BLaER1 treated with 17β-estradiol and CSF1 and Interleukin-3, amounts not matched to agents 10 nM and 100 nM (cell line): Measurements from ENCODE around the gene TRAF7.

Experiments
- H3K27ac ChIP-seq, 11 experiments: shearing (Covaris generic); formaldehyde crosslinking; 2 replicates each; pipeline ENCODE4 v1.8.1; 2022
- H3K27me3 ChIP-seq, 11 experiments: shearing (Covaris generic); formaldehyde crosslinking; 2 replicates each; pipeline ENCODE4 v1.8.1; 2022
- H3K36me3 ChIP-seq, 11 experiments: shearing (Covaris generic); formaldehyde crosslinking; 2 replicates each; pipeline ENCODE4 v1.8.1; 2022
- H3K4me1 ChIP-seq, 10 experiments: shearing (Covaris generic); formaldehyde crosslinking; 2 replicates each; pipeline ENCODE4 v1.8.1; 2022
- H3K4me2 ChIP-seq, 11 experiments: shearing (Covaris generic); formaldehyde crosslinking; 2 replicates each; pipeline ENCODE4 v1.8.1; 2022
- H3K4me3 ChIP-seq, 10 experiments: shearing (Covaris generic); formaldehyde crosslinking; 2 replicates each; pipeline ENCODE4 v1.8.1; 2022
- H3K9ac ChIP-seq, 11 experiments: shearing (Covaris generic); formaldehyde crosslinking; 2 replicates each; pipeline ENCODE4 v1.8.1; 2022
- H3K9me3 ChIP-seq, 11 experiments: shearing (Covaris generic); formaldehyde crosslinking; replicated peaks in 1 of 11; 2 replicates each; pipeline ENCODE4 v1.8.1; 2022
- H4K20me1 ChIP-seq, 11 experiments: shearing (Covaris generic); formaldehyde crosslinking; 2 replicates each; pipeline ENCODE4 v1.8.1; 2022
- Cebpa-rat ChIP-seq, 11 experiments: shearing (Covaris generic); IDR thresholded peaks; 2 replicates each; pipeline ENCODE4 v1.8.1; 2022

TRAF7 gene

GRCh38 chr16:2223221-2223941 lies 67.8 kb downstream of the TRAF7 start, which contains the start of gene E4F1:
E4F1 (plus strand) TSS chr16:2223591; CDS start chr16:2223614, 23 bp downstream.
- Histone ChIP-seq H3K27me3 (no peaks in the 10 kb centered on the region), H3K4me2 (peak within 1 kb of the TSS; percentile 84 to 98 (median 94)), H3K9ac (peak within 1 kb of the TSS; percentile 90 to 99 (median 94)), H3K4me1 (peaks cover 27 to 35% (median 32%) of the 10 kb centered on the region in 10 experiments), H3K4me3 (peak within 1 kb of the TSS; percentile 75 to 100 (median 94)), H3K9me3 (no peaks in the 10 kb centered on the region), H3K36me3 (peaks cover 9 to 31% (median 16%) of the 10 kb centered on the region in 11 experiments), H4K20me1 (peaks cover 18 to 48% (median 39%) of the 10 kb centered on the region in 11 experiments; a peak in 20 of 22 replicates), H3K27ac (peak within 1 kb of the TSS; percentile 77 to 96 (median 90))
- TF ChIP-seq Cebpa-rat (IDR thresholded peaks at IDR 0.05): peak in 10 of 11 experiments; percentile 30 to 84 (median 65); a peak in 14 of 22 replicates

- Histone ChIP-seq H3K36me3 (peaks cover 16 to 37% (median 23%) of the 10 kb centered on the region in 11 experiments), H3K9ac (peak overlapping the region; percentile 90 to 99 (median 94)), H3K4me1 (peaks cover 27 to 35% (median 32%) of the 10 kb centered on the region in 10 experiments), H3K4me2 (peak overlapping the region; percentile 84 to 98 (median 94)), H3K4me3 (peak overlapping the region; percentile 75 to 100 (median 94)), H3K27me3 (no peaks in the 10 kb centered on the region), H4K20me1 (peaks cover 24 to 55% (median 46%) of the 10 kb centered on the region in 11 experiments; a peak in 20 of 22 replicates), H3K9me3 (no peaks in the 10 kb centered on the region), H3K27ac (peak overlapping the region; percentile 77 to 96 (median 90))
- TF ChIP-seq Cebpa-rat (IDR thresholded peaks at IDR 0.05): no peak
Observed at GRCh38 chr16:2223942-2224486, 68.4 kb downstream of the TRAF7 start.

- H3K9me3 ChIP-seq: no peaks in the 10 kb centered on the region
- H3K36me3 ChIP-seq: peaks cover 39 to 61% (median 46%) of the 10 kb centered on the region in 11 experiments
- TF ChIP-seq Cebpa-rat (IDR thresholded peaks at IDR 0.05): no peak
- peaks cover 30 to 51% (median 33%) of the 10 kb centered on the region in 10 experiments for H3K4me1 ChIP-seq
- H3K9ac ChIP-seq: peak overlapping the region; percentile 4 to 90 (median 38); a peak in 17 of 22 replicates
- H4K20me1 ChIP-seq: peaks cover 43 to 78% (median 67%) of the 10 kb centered on the region in 11 experiments; a peak in 20 of 22 replicates
- peak overlapping the region in 1 of 10 experiments; percentile 31; a peak in 1 of 20 replicates for H3K4me3 ChIP-seq
- H3K4me2 ChIP-seq: peak overlapping the region in 10 of 11 experiments; percentile 9 to 98 (median 90); a peak in 17 of 22 replicates
- H3K27ac ChIP-seq: peak overlapping the region in 5 of 11 experiments; percentile 1 to 52 (median 25); a peak in 7 of 22 replicates
- H3K27me3 ChIP-seq: no peaks in the 10 kb centered on the region
Observed at GRCh38 chr16:2226245-2226793, 70.7 kb downstream of the TRAF7 start.

- H3K4me1 ChIP-seq: peaks cover 30 to 51% (median 33%) of the 10 kb centered on the region in 10 experiments
- peaks cover 43 to 84% (median 73%) of the 10 kb centered on the region in 11 experiments; a peak in 21 of 22 replicates for H4K20me1 ChIP-seq
- H3K27me3 ChIP-seq: no peaks in the 10 kb centered on the region
- peak overlapping the region in 3 of 11 experiments; percentile 25 to 52 (median 42); a peak in 2 of 22 replicates for H3K27ac ChIP-seq
- H3K4me2 ChIP-seq: peak overlapping the region in 4 of 11 experiments; percentile 84 to 97 (median 94); a peak in 5 of 22 replicates
- H3K36me3 ChIP-seq: peaks cover 45 to 67% (median 52%) of the 10 kb centered on the region in 11 experiments
- no peak overlapping the region for H3K4me3 ChIP-seq
- no peak for TF ChIP-seq Cebpa-rat (IDR thresholded peaks at IDR 0.05)
- peak overlapping the region in 8 of 11 experiments; percentile 4 to 90 (median 37); a peak in 8 of 22 replicates for H3K9ac ChIP-seq
- H3K9me3 ChIP-seq: no peaks in the 10 kb centered on the region
Observed at GRCh38 chr16:2226918-2227317, 71.3 kb downstream of the TRAF7 start.
